HG03457 (cell line): Measurements from ENCODE around the gene GALNT2.

ENCODE experiments used
- ATAC-seq: cut with Tn5 transposase; IDR thresholded peaks from one replicate; pipeline ENCODE4 v1.9.1; 2021; ENCODE audit warnings: moderate number of reproducible peaks; ENCODE audit not compliant: unreplicated experiment

GALNT2 gene

DNA sequence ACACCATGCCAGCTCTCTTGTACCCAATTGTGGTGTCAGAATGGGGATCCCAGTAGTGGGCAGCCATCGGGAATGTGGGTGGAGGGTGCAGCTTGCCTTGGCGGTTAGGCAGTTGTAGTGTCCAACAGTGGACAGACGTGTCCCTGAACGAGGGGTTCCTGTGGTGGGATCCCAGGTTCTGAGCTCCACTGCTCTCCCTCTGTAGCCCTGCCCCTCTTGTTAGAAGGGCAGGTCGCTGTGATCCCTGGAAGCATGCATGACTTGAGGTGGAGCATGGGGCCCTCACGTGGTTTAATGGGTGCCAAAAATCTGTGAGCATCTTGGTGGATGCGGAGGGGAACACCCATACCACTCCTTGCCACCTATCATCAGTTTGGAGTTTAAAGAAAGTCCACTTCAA, 4.3 kb downstream of the GALNT2 start:
- no peak for ATAC-seq

DNA sequence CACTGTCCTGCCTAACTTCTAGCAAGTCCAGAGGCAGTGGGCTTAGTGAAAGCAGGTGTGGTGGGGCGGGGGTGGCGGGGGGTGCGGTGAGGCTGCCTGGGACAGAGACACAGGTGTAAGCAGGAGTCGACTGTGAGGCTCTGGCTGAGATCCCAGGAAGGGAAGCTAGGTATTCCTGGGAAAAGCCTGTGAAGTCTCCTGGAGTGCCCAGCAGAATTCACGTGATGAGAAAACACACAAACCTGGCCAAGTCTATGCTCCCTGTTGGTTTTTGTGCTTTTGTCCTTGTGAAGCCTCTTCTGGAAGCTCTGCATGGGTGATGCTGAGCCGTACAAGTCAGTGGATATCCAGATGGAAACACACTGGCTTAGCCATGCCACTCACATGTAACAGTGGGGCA, 5.3 kb downstream of the GALNT2 start:
- ATAC-seq = no peak

DNA sequence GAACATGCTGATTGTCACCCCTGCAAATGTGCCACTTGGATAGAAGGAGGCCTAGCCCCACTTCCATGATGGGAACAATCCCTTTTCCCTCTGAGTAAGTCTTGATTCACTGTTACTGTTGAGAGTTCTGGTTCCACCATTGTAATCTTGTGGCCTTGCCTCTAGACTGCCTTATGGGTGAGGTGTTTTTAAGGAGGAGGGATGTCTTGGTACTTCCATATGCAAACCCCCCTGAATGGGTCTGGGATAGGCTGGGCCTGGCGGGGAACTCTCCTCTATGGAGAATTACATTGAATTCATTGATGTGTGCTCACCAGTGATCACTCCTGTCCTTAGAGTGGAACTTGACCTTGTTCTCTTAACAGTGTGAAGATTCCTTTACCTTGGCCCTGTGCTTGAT, 5.8 kb downstream of the GALNT2 start:
- no peak for ATAC-seq

DNA sequence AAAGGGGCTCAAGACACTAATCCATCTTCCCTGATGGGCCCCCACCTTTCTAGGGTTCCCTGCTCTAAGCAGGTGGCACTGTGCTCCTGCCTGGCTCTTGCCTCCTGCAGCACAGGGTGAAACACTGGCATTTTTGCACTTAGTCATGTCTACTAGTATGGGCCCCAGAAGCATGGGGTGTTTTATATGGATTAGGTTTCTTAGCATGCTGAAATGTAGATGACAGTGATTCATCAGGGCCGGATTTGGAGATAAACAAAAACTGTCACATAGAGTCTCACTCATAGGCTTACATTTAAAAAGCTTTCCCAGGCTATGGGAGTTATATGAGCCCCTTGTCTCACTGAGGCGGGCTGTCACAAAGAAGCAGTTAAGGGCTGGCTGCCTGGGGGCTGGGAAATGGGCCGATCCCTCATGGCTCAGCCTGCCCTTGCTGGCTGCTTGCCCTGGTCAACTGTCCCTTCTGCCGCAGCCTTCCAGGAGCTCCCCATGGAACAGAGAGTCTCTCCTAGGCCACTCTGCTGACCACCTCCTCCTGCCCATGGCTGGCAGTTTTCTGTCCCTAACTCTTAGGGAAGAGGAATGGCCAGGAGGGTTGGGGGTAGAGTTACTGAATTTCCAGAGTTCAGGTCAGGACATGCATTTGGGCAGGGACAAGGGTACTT, 6.5 kb downstream of the GALNT2 start:
- ATAC-seq = no peak

DNA sequence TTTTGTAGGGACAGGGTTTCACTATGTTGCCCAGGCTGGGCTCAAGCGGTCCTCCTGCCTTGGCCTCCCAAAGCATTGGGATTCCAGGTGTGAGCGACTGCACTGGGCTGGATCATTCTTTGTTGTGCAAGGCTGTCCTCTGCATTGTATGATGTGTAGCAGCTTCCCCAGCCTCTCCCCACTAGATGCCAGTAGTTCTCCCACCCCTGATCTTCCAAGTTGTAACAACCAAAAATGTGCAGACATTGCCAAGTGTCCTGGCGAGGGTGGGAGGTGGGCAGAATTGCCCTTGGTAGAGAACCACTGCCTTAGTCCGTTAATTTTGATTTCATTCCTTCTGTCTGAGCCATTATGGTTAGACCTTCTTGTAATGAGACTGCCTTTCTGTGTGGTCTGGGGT, 7.2 kb downstream of the GALNT2 start:
- ATAC-seq = no peak

DNA sequence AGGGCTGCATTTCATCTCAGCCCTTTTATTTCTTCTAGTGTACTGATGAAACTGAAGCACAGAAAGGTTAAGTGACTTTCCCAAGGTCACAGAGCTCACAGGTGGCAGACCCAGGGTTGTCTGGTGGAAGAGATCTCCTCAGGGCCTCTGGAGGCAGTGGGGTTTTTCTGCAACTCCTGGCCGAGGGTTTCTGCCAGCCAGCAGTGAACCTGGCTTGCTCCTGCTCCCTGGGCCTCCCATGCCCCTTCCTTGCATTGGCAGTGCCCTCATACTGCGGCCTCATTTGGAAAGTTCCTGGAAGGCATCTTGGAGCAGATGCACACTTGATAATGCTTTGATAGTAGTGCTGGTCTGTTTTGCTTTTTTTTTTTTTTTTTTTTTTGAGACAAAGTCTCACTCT, 7.7 kb downstream of the GALNT2 start:
- no peak for ATAC-seq

DNA sequence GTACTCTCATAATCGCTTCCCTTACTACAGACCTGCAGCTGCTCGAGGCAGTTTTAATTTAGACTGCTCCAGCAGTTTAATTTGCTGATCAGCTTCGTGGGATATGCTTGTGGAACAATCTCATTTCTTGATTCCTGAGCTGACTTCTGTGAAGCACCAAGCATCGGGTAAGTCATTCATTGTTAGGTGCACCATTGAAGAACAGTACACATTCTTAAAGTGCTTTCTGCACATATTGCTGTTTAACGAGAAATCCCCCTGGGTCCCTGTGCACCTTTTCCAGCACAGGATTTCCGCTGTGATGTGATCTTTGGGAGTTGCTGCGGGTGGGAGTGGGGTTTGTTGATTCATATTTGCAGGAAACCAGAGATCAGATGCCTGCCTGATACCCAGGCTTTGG, 9.1 kb downstream of the GALNT2 start:
- no peak for ATAC-seq

DNA sequence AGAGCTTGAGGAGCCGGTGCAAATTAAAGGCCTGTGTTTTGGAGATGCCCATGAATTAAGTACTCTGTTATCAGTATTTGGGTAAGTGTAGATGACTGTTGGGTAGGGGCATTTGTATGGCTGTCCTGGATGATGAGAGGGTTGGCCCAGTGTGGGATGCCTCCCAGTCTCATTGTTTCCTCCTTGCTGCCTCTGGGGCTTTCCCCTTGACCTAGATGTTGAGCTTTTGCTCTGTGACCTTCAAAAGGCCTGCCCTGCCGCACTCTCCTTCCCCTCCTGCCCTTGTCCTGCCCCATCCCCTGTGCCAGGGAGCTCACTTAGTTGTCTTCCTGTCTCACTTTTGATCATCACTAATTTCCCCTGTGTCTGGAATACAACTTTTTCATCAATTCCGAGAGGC, 10.0 kb downstream of the GALNT2 start:
- ATAC-seq = no peak

DNA sequence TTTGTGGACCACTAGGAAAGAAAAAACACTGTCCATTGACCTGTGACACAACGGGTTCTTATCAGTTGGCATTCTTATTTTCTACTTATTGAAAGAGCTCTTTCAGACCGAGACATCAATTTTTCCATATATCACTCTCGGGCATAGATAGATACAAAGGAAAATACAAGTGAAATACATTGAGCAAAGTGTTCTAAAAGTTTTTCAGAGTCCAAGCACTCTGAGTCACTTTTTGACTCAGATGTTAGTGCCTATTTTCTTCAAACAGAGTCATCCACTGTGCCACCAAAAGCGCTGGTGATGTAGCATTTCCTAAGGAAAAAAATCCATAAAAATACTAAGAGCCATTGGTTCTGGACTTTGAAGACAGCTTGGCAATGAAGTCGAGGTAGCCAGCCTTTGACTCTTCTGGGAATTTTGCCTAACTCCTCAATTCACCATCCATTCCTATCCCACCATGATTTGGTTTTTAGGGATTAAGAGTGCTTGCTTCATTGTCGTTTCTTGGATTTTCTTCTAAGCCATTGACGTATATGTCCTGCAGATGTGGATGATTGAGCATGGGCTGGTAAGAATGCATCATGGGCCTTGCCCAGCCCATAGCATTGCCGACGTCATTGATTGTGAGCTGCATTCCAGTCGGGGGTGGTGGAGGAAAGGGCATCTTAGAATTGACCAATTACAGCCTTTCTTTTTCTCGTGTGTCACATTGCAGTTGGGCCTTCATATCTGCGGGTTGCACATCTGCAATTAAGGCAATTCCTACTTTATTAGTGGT, 10.6 kb downstream of the GALNT2 start:
- ATAC-seq = no peak

DNA sequence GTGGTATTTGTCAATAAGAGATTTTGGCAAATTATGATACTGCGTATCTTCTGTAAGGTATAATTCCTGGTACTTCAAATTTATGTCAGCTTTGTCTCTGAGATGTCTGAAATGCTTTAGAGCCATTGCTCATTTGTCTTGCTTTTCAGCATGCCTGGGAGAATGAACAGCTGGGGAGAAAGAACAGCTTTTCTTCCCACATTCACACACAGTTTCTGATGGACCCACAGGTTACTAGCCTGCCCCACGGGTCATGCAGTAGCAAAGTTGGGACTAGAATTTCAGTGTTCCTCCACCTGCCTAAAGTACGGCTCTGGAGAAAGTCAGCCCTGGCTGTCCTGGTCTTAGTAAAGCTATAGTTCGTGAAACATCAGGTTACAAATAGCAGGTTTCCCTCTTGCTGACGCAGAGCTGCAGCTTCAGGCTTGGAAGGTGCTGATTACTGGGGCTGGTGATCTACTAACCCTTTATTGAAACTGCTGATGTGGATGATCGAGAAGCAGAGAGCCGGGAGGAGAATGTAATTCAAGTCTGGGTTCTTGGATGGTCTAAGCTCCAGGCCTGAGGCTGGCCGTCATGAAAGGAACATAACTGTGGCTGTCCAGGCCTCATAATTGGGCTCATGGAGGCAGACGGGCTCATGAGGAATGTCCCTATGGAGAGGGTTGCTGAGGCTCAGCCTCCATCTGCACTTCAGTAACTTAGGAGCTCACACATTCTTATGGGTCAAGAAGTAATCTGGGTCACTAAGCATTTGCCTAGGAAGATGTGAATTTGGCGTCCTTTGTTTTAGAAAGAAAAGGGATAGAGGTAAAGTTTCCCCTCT, 12.4 kb downstream of the GALNT2 start:
- no peak for ATAC-seq

DNA sequence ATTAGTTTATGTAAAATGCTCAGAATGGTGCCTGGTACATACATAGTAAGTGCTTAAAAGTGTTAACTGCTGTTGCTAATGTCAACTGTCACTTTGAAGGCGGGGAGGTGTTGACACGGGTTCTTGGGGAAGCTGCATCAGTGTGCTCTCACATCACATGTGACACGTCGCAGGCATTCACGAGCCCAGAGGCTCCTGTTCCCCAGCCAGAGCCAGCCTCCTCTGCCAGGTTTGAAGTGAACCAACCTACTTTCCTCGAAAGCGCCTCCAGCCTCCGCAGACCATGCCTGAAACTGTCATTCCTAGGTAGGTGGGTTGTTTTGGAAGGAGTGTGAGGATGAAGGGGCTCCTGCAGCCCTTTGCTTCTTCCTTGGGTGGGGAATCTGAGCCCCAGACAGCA, 13.8 kb downstream of the GALNT2 start:
- ATAC-seq = no peak

DNA sequence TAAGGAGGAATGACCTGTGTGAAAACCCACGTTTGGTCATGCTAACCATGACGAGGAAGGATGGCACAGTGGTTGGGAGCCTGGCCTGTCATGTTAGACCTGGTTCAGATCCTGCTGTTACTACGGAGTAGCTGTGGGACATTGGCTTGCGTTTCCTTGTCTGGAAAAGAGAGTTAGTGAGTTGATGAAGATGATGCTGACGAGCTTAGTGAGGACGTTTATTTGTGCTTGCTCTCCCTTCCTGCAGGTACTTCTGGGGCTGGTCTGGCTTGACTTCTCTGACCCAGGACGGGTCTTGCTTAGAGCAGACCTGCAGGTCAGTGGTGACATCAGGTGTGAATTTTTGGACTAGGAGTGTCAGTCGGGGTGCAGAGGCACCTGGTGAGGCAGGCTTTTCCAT, 14.7 kb downstream of the GALNT2 start:
- ATAC-seq = no peak

DNA sequence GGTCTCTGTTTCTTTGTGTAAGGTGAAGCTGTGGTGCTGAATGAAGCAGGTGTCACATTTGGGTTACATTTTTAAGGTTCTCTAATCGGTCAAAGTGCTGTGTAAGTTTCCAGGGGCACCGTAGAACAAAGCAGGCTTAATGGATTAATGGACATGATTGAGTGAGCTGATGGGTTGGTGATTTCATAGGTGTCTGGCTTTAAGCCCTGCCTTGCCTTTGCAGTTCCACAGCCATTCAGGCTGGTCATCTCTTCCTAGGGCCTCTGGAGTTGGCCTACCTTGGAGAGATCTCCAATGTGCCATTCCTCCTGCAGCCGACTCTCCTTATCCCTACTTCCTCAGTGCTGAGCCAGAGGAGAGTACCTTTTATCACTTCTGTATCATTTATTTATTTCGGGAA, 15.2 kb downstream of the GALNT2 start:
- no peak for ATAC-seq

DNA sequence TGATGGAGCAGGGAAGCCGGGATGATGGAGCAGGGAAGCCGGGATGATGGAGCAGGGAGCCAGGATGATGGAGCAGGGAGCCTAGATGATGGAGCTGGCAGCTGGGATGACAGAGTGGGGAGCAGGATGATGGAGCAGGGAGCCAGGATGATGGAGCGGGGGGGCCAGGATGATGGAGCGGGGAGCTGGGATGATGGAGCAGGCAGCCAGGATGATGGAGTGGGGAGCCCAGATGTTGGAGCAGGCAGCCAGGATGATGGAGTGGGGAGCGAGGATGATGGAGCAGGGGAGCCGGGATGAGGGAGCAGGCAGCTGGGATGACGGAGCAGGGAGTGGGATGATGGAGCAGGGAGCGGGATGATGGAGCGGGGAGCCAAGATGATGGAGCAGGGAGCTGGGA, 16.0 kb downstream of the GALNT2 start:
- no peak for ATAC-seq

DNA sequence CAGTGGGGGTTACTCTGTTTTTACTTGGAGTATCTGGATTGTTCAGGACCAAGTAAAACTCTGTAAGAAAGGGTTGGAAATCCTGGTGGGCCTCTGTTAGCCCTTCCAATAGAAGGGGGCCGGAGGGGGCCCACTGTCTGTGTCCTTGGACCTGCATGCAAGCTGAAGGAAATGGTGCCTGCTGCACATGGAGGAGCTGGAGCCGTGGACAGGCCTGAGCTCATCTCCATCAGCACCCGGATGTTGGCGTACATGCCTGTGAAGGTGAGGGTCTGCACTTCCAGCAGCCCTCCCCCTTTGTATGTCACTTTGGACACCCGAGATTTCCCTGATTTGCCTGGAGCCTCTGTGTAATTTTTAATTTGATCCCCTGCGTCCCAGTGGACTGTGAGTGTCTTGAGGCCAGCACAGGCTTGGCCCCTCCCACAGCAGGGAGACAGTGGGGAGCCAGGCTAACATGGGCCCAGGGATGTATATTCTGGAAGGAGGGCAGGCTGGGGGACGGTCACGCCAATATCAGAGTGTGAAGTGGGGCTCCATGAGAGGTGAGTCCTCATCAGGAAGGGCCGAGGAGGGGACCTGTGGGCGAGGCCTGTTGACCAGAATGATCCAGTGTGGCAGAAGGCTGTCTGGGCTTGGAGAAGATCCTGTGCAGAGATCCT, 16.8 kb downstream of the GALNT2 start:
- ATAC-seq = no peak

DNA sequence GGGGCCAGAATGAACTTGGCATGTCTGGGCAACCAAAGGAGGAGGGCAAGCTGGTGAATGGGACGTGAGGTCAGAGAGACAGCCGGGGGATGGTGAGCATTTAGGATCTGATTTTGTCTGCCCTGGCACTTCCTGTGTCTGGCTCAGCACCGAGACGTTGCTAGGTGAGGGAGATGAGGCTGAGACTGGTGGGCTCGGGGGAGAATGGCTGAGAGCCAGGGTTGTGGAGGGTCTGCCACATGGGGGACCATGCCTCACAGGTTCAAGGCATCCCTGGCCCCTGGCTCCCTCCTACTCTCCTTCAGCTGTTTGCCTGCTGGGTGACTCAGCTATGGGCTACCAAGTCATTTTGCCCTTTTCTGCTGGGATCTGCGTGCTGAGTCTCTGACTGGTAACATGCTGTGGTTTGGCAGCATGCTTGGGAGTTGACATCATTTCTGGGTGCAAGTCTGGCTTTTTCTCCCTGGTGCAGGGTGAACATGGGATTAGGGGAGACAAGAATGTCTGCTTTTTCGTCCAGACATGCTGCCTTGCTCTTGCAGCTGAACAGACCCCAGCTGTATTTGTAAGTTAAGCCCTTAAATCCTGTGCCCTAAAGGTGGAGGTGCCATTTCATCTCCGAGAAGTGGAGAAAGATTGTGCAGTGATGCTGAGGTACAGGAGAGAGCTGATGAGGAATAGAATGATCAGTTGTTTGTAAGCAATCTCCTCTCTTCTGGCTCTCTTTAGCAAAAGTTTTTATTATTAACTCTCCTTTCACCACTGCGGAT, 17.6 kb downstream of the GALNT2 start:
- ATAC-seq = no peak

DNA sequence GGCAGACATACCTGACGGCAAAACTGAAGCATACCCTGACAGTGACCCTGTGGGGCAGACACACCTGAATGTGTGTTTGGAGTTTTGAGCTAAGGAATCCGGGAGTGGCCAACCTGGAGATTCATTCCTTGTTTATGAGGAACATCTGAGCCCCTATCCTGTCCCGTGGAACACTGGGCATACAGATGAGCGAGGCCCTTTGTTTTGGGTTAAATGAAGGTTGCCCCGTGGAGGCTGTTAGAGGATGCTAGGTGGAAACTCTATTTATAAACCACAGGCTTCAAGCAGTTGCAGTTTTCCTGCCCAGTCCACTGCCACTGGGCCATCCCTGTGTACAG, 18.1 kb downstream of the GALNT2 start:
- no peak for ATAC-seq

DNA sequence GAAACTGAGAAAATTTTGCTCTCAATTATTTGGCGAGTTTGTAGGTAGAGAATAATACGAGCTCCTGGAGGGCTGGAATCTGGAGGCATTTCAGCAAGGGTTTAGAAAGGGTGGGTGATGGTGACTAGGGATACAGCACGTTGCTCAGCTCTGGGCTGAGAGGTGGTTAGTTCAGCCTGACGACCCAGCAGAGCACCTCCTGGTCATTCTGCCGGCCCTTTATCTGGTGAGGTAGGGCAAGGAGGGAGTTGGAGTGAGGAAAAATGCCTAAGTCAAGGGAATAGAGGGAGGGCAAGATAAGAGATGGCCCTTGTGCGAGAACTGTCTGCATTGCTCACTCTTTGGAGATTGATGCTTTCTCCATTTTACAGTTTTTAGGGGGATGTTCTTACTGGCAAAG, 19.1 kb downstream of the GALNT2 start:
- ATAC-seq = no peak

DNA sequence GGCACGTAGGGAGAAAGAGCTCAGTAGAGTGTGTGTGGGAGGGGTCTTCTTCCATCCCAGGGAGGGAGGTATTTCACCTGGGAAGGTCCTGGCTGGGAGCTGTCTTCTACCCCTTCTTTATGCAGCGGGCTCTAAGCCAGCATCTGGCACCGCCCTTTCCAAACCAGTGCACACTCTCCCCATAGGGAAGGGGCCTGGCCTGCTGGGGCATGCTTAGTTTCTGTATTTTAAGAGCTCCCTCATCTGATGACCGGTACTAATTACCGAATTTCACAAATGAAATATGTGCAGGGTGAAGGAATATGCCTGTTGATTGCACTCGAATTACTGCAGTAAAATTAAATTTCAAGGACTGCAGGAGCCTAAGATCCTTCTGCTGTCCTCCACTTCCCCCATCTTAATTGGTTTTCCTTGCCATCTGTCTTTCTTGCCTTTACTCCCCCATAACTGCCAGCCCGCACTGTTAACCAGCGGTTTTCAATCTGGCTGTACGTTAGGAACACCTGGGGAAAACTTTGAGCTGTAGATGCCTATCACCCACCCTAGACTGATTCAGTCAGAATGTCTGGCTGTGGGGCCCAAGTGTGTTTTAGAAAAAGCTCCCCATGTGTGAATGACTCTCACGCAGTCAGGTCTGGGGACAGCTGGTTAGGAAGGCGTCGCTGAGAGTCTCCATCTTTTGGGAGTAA, 20.1 kb downstream of the GALNT2 start:
- no peak for ATAC-seq

DNA sequence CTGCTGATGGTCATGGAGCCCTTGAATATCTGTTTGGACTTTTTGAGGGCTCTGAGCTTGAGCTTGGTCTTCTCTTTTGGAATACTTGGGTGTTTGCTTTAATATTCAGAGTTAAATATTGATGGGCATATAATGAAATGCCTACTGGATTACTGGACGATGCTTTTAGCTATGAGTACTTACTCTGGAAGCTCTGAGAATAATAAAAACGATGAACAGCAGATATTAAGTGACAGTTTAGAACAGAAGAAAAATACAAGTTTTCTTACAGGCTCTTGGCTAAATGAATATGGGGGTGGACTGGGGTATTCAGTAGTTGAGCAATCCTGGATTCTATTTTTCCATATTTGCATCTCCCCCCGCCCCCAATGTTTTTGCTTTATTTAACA, 20.7 kb downstream of the GALNT2 start:
- ATAC-seq = no peak
